T47D (cell line): Measurements from ENCODE around the gene PRR5L.

Experiments
- DNase-seq, 2 experiments: peaks; one replicate each; pipeline versions ENCODE4 v3.0.0 to v3.0.0-alpha.2; 2011 to 2012; ENCODE audit warnings: low read depth in 1 of 2, low spot score in 1 of 2
- JUND ChIP-seq: IDR thresholded peaks from 2 replicates; pipeline ENCODE4 v1.6.1; 2012; ENCODE audit warnings: low read depth
- in situ Hi-C: cut with HindIII; loops from 2 replicates; pipeline ENCODE4 v1.10.0; 2016; ENCODE audit warnings: low sequenced_read_pairs, low pct_unique_long_range_greater_than_20kb

PRR5L gene

GRCh38 chr11:36289226-36289852 is 6.7 kb upstream of the PRR5L start, which contains the start of gene COMMD9:
TSS of gene COMMD9 (minus strand) at chr11:36289424. CDS start at chr11:36289412, 12 bp downstream.
- TF ChIP-seq JUND: no peak
- DNase-seq: peak; percentile 84 to 96
- in situ Hi-C loops: no loop called here

GRCh38 chr11:36292311-36292722 is 3.8 kb upstream of the PRR5L start:
- no peak for TF ChIP-seq JUND
- in situ Hi-C loops: no loop called here
- DNase-seq: peak; percentile 39 to 61

GRCh38 chr11:36296884-36297543 is 926 bp downstream of the PRR5L start:
- no peak for TF ChIP-seq JUND
- in situ Hi-C loops: no loop called here
- no peak for DNase-seq

GRCh38 chr11:36300650-36301049 is 4.6 kb downstream of the PRR5L start:
- no peak for DNase-seq
- in situ Hi-C loops: no loop called here
- TF ChIP-seq JUND: no peak

- DNase-seq: peak; percentile 19 to 33
Measured at GRCh38 chr11:36304351-36304750, 8.3 kb downstream of the PRR5L start.

GRCh38 chr11:36305047-36305446 is 9.0 kb downstream of the PRR5L start:
- no peak for TF ChIP-seq JUND
- in situ Hi-C loops: no loop called here
- DNase-seq: no peak

More at GRCh38 chr11:36304351-36304750, 8.3 kb downstream of the PRR5L start:
- in situ Hi-C loops: no loop called here
- no peak for TF ChIP-seq JUND

- DNase-seq: peak in 1 of 2 experiments; percentile 42
- in situ Hi-C loops: no loop called here
- no peak for TF ChIP-seq JUND
Measured at GRCh38 chr11:36306888-36307287, 10.8 kb downstream of the PRR5L start.

- in situ Hi-C loops: no loop called here
- DNase-seq: no peak
- TF ChIP-seq JUND: no peak
Measured at GRCh38 chr11:36308577-36308976, 12.5 kb downstream of the PRR5L start.

- no peak for TF ChIP-seq JUND
- no peak for DNase-seq
- in situ Hi-C loops: no loop called here
Measured at GRCh38 chr11:36309779-36310178, 13.7 kb downstream of the PRR5L start.

- in situ Hi-C loops: no loop called here
- no peak for TF ChIP-seq JUND
- no peak for DNase-seq
Measured at GRCh38 chr11:36311926-36312595, 16.0 kb downstream of the PRR5L start.

GRCh38 chr11:36312611-36313472 is 16.8 kb downstream of the PRR5L start:
- in situ Hi-C loops: no loop called here
- TF ChIP-seq JUND: no peak
- DNase-seq: no peak

- no peak for TF ChIP-seq JUND
- in situ Hi-C loops: no loop called here
- DNase-seq: no peak
Measured at GRCh38 chr11:36313750-36314433, 17.8 kb downstream of the PRR5L start.
